Body of pancreas (tissue), 4 donors: ENCODE results near the gene NOL7. TPM values are rescaled to one million over a fixed set of nuclear protein-coding genes. Genes with fewer than 3 reads are reported as not detected.

Experiments
- ATAC-seq: fragments of 150-250 bp; one replicate; pipeline ENCODE4 v1.9.1; 2016
- DNase-seq, 4 donors: peaks; one replicate each; pipeline ENCODE4 v3.0.0-alpha.2; 2019
- H3K27ac ChIP-seq, 4 donors: fragments of 200-600 bp; sonication (generic); 1 replicate in 3 of 4; 2 replicates in 1 of 4; pipeline versions ENCODE4 v1.5.1 to v1.6.1; 2016 to 2019; ENCODE audit warnings: mild to moderate bottlenecking in 1 of 4, mixed read lengths in 1 of 4, moderate library complexity in 1 of 4
- H3K27me3 ChIP-seq, 2 donors: fragments of 200-600 bp; sonication (generic); one replicate each; pipeline ENCODE4 v1.6.0; 2016; ENCODE audit warnings: mild to moderate bottlenecking in 1 of 2
- H3K36me3 ChIP-seq, 2 donors: fragments of 200-600 bp; sonication (generic); replicated peaks in 1 of 2; 2 replicates each; pipeline ENCODE4 v1.5.1; 2016; ENCODE audit warnings: low read depth in 2 of 2; ENCODE audit not compliant: insufficient read depth in 1 of 2
- H3K4me1 ChIP-seq: fragments of 200-600 bp; sonication (generic); one replicate; pipeline ENCODE4 v1.6.0; 2016
- H3K4me3 ChIP-seq, 2 donors: fragments of 200-600 bp; sonication (generic); 1 replicate in 1 of 2; 2 replicates in 1 of 2; pipeline ENCODE4 v1.5.1; 2016 to 2019
- H3K9me3 ChIP-seq, 3 donors: fragments of 200-600 bp; sonication (generic); 1 replicate in 2 of 3; 2 replicates in 1 of 3; pipeline ENCODE4 v1.5.1; 2016
- POLR2A ChIP-seq, 3 donors: fragments of 450-650 bp; IDR thresholded peaks; one replicate each; pipeline ENCODE4 v1.6.1; 2016; ENCODE audit warnings: antibody characterized with exemption in 3 of 3, mild to moderate bottlenecking in 2 of 3
- WGBS, 2 donors: methylation state at CpG; one replicate each; pipeline ENCODE4 v1.1.5; 2017; 5-methylcytosine and 5-hydroxymethylcytosine counted together
- intact Hi-C: fragments of 100-400 bp; cut with DNase I; formaldehyde crosslinking; loops from one replicate; pipeline ENCODE4 v1.15.1; 2023
- total RNA-seq, 2 donors: library from RNA; depleted of rRNA; stranded (reverse); fragments of >200 nt; gene quantifications; one replicate each; pipeline ENCODE4 v1.1.0, GENCODE V29; 2016
- TF ChIP-seq, protein P1 (sequence below), 7 experiments: fragments of 450-650 bp in 4 of 7; fragments of 200-600 bp in 3 of 7; sonication (generic) in 3 of 7; IDR thresholded peaks; one replicate each; pipeline ENCODE4 v1.5.1; 2016 to 2019; ENCODE audit warnings: antibody characterized with exemption in 7 of 7

NOL7 gene
- total RNA-seq, 2 donors from 2014 or later: 52.1 to 164 TPM

DNA sequence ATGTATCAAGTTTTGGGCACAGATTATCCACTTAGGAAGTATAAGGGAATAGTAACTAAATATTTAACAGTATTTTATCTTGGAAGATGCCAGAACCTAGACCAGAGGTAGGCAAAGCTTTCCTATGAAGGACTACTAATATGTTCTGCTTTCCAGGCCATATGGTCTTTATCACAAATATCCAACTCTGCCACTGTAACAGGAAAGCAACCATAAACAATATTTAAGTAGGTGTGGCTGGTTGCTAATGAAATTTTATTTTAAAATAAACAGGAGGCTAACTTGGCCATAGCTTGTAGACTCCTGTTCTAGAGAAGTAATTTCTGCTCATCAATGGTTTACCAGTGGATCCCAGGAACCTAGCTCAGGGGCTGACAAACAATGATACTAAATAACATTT is 39.4 kb downstream of the NOL7 start:
- Histone ChIP-seq H3K4me3 (no peak overlapping the region), H3K27me3 (no peaks in the 10 kb centered on the region), H3K36me3 (peaks cover 0 to 2% of the 10 kb centered on the region in 2 donors), H3K9me3 (no peaks in the 10 kb centered on the region), H3K4me1 (peaks cover 15% of the 10 kb centered on the region), H3K27ac (no peak overlapping the region)
- intact Hi-C loops: no loop called here
- DNase-seq (no peak), ATAC-seq (no peak)
- TF ChIP-seq POLR2A (IDR thresholded peaks at IDR 0.05): no peak

DNA sequence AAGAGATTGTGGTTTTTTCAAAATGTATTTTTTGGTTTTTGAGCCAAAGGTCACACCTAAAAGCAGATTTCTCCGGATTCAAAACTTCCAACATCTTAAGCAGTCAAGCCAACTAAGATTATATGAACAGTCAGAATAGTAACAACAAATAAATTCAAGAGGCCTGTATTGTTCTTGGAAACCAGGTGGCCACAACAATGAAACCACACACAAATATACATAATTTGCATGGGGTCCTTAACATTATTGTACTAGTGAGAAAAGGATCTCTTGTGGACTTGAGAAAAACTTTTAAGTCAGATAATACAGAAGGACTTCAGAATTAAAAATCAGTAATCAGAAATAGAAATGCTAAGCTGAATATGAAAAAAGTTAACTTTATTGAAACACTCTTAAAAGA is 40.6 kb downstream of the NOL7 start:
- ATAC-seq (no peak), DNase-seq (no peak)
- Histone ChIP-seq H3K4me3 (no peak overlapping the region), H3K27me3 (no peaks in the 10 kb centered on the region), H3K27ac (no peak overlapping the region), H3K36me3 (peaks cover 0 to 1% of the 10 kb centered on the region in 2 donors), H3K9me3 (no peaks in the 10 kb centered on the region), H3K4me1 (peaks cover 20% of the 10 kb centered on the region)
- TF ChIP-seq POLR2A (IDR thresholded peaks at IDR 0.05): no peak
- TF ChIP-seq, protein P1, sequence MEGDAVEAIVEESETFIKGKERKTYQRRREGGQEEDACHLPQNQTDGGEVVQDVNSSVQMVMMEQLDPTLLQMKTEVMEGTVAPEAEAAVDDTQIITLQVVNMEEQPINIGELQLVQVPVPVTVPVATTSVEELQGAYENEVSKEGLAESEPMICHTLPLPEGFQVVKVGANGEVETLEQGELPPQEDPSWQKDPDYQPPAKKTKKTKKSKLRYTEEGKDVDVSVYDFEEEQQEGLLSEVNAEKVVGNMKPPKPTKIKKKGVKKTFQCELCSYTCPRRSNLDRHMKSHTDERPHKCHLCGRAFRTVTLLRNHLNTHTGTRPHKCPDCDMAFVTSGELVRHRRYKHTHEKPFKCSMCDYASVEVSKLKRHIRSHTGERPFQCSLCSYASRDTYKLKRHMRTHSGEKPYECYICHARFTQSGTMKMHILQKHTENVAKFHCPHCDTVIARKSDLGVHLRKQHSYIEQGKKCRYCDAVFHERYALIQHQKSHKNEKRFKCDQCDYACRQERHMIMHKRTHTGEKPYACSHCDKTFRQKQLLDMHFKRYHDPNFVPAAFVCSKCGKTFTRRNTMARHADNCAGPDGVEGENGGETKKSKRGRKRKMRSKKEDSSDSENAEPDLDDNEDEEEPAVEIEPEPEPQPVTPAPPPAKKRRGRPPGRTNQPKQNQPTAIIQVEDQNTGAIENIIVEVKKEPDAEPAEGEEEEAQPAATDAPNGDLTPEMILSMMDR (IDR thresholded peaks at IDR 0.05): no peak
- intact Hi-C loops: no loop called here
- WGBS, 2 donors: 80 to 89% methylated on average over 1 of the region's 1 CpG

DNA sequence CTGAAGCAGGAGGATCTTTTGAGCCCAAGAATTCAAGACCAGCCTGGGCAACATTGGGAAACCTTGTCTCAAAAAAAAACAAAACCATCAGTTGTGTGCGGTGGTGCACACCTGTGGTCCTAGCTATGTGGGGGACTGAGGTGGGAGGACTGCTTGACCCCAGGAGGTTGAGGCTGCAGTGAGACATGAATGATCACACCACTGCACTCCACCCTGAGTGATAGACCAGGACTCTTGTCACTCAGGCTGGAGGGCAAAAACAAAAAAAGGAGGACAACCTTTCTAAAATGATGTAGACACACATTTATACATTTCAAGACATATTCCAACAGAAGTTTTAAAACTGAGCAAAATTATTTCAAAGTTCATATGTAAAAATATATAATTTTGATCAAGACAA is 45.1 kb downstream of the NOL7 start:
- 86 to 100% methylated on average over 1 of the region's 1 CpG for WGBS, 2 donors
- Histone ChIP-seq H3K36me3 (no peaks in the 10 kb centered on the region), H3K4me1 (peaks cover 49% of the 10 kb centered on the region), H3K27ac (no peak overlapping the region), H3K9me3 (no peaks in the 10 kb centered on the region), H3K4me3 (no peak overlapping the region), H3K27me3 (no peaks in the 10 kb centered on the region)
- TF ChIP-seq POLR2A (IDR thresholded peaks at IDR 0.05): no peak
- TF ChIP-seq, protein P1 (IDR thresholded peaks at IDR 0.05): no peak
- DNase-seq (no peak), ATAC-seq (no peak)
- intact Hi-C loops: no loop called here

DNA sequence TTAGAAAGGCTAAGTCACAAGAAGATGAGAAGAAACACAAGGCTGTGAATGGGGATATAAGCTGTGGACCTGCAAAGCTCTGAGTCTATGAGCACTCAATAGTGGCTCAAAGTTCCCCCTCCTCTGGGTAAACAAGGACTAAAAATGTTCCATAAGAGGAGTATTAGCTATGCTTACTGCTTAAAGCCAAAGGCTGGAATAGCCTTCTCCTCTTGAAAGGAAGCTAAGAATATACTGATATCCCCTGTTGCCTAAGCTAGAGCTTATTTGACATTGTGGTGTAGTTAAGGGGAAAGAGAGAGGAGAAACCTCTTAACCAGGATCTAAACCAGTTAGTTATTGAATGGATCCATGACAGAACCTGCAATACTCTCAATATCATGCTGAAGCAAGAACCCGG is 45.8 kb downstream of the NOL7 start:
- Histone ChIP-seq H3K27ac (no peak overlapping the region), H3K36me3 (no peaks in the 10 kb centered on the region), H3K27me3 (no peaks in the 10 kb centered on the region), H3K4me1 (peaks cover 55% of the 10 kb centered on the region), H3K4me3 (no peak overlapping the region), H3K9me3 (no peaks in the 10 kb centered on the region)
- whole genome bisulfite sequencing, 2 donors: 85 to 89% methylated on average over 1 of the region's 1 CpG
- ATAC-seq (no peak), DNase-seq (no peak)
- TF ChIP-seq, protein P1 (IDR thresholded peaks at IDR 0.05): no peak
- no peak for TF ChIP-seq POLR2A (IDR thresholded peaks at IDR 0.05)
- intact Hi-C loops: no loop called here

DNA sequence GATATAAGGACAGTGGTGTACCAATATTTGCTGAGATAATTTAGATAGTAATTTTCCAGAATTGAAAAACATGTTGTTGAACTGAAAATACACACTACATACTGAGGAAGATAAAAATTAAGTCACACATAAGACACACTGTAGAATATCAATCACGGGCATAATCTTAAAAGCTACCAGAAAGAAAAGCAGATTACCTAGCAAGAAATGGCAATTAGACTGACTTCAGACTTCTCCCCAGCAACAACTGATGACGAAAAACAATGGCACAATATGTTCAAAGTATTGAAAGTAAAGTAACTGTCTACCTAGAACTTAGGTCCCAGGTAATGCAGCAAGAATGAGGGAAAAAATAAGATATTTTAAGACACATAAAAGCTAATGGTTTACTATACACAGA is 46.5 kb downstream of the NOL7 start:
- ATAC-seq (no peak), DNase-seq (no peak)
- Histone ChIP-seq H3K4me3 (no peak overlapping the region), H3K27me3 (no peaks in the 10 kb centered on the region), H3K4me1 (peaks cover 57% of the 10 kb centered on the region), H3K9me3 (no peaks in the 10 kb centered on the region), H3K27ac (no peak overlapping the region), H3K36me3 (no peaks in the 10 kb centered on the region)
- no peak for TF ChIP-seq POLR2A (IDR thresholded peaks at IDR 0.05)
- TF ChIP-seq, protein P1 (IDR thresholded peaks at IDR 0.05): no peak
- intact Hi-C loops: no loop called here
- 63 to 66% methylated on average over 2 of the region's 2 CpGs for WGBS, 2 donors
